Glomerular endothelial cell (primary cell): ENCODE measurements around the gene DICER1. TPM values are rescaled to one million over a fixed set of nuclear protein-coding genes. Genes with fewer than 3 reads are reported as not detected.
A peak's percentile ranks its signal among the peaks of the same experiment; 100 is the strongest.

ENCODE experiments used
- DNase-seq: peaks from one replicate; pipeline ENCODE4 v3.0.0-alpha.2; 2011; ENCODE audit warnings: low read depth, low spot score; ENCODE audit errors: extremely low read depth
- total RNA-seq: library from RNA; depleted of rRNA; stranded (reverse); fragments of >200 nt; gene quantifications from 2 replicates; pipeline ENCODE4 v1.2.3, GENCODE V29; 2015

DICER1 gene
- total RNA-seq, 1 donor from 2014 or later = 46.7 TPM

- DNase-seq = no peak
These were observed 30.3 kb downstream of the DICER1 start for GRCh38 chr14:95126906-95127530.

- DNase-seq = no peak
These were observed 31.4 kb downstream of the DICER1 start for GRCh38 chr14:95125915-95126314.

- no peak for DNase-seq
These were observed 32.1 kb downstream of the DICER1 start for GRCh38 chr14:95125221-95125620.

- DNase-seq = no peak
These were observed 33.3 kb downstream of the DICER1 start for GRCh38 chr14:95123891-95124579.

GRCh38 chr14:95122621-95122945, 34.7 kb downstream of the DICER1 start:
- DNase-seq = no peak

GRCh38 chr14:95121911-95122620, 35.3 kb downstream of the DICER1 start:
- no peak for DNase-seq

GRCh38 chr14:95119336-95119735, 38.0 kb downstream of the DICER1 start:
- DNase-seq = no peak

- DNase-seq = no peak
These were observed 39.2 kb downstream of the DICER1 start for GRCh38 chr14:95117937-95118721.

GRCh38 chr14:95113476-95113875, 43.9 kb downstream of the DICER1 start:
- no peak for DNase-seq

- DNase-seq = no peak
These were observed 45.7 kb downstream of the DICER1 start for GRCh38 chr14:95111507-95112164.

GRCh38 chr14:95110178-95110577, 47.2 kb downstream of the DICER1 start:
- no peak for DNase-seq

GRCh38 chr14:95107711-95108110, 49.6 kb downstream of the DICER1 start:
- no peak for DNase-seq

- DNase-seq = no peak
These were observed 50.4 kb downstream of the DICER1 start for GRCh38 chr14:95106971-95107370.

GRCh38 chr14:95104911-95105310, 52.4 kb downstream of the DICER1 start:
- DNase-seq = no peak

GRCh38 chr14:95102680-95103044, 54.7 kb downstream of the DICER1 start:
- no peak for DNase-seq

GRCh38 chr14:95101736-95102679, 55.3 kb downstream of the DICER1 start:
- no peak for DNase-seq

- DNase-seq = peak; percentile 22
These were observed 58.2 kb downstream of the DICER1 start for GRCh38 chr14:95098984-95099599.

GRCh38 chr14:95097385-95097784, 59.9 kb downstream of the DICER1 start:
- no peak for DNase-seq

GRCh38 chr14:95096476-95096875, 60.9 kb downstream of the DICER1 start:
- no peak for DNase-seq
